SU-DHL-6 (cell line): ENCODE measurements around the gene NTN3.

Experiments used
- H2AFZ ChIP-seq: fragments of 200-600 bp; sonication (generic); 2 replicates; pipeline ENCODE4 v1.6.1; 2014; ENCODE audit warnings: low read depth, mild to moderate bottlenecking, moderate library complexity, mixed read lengths, antibody characterized with exemption, low read length; ENCODE audit not compliant: severe bottlenecking
- H3F3A ChIP-seq: fragments of 200-600 bp; shearing (Covaris generic); 2 replicates; pipeline ENCODE4 v1.6.0; 2016; ENCODE audit warnings: antibody characterized with exemption, mild to moderate bottlenecking; ENCODE audit not compliant: insufficient read depth
- H3K27ac ChIP-seq: fragments of 200-600 bp; sonication (generic); 2 replicates; pipeline ENCODE4 v1.5.1; 2016; ENCODE audit warnings: low read depth, mild to moderate bottlenecking, low read length, moderate library complexity, mixed read lengths
- H3K27me3 ChIP-seq: fragments of 200-600 bp; sonication (generic), shearing (Covaris generic); 2 replicates; pipeline ENCODE4 v1.6.0; 2014; ENCODE audit warnings: mild to moderate bottlenecking, low read length
- H3K36me3 ChIP-seq: fragments of 200-600 bp; sonication (generic); 2 replicates; pipeline ENCODE4 v1.6.1; 2014; ENCODE audit warnings: mild to moderate bottlenecking, low read length, mixed read lengths
- H3K4me2 ChIP-seq: fragments of 300-600, 200-600 bp; shearing (Covaris generic), sonication (generic); 2 replicates; pipeline ENCODE4 v1.6.0; 2014; ENCODE audit warnings: low read length, low read depth, mild to moderate bottlenecking; ENCODE audit not compliant: poor library complexity, severe bottlenecking
- H3K4me3 ChIP-seq: fragments of 200-600 bp; sonication (generic); 2 replicates; pipeline ENCODE4 v1.5.1; 2014; ENCODE audit warnings: antibody characterized with exemption, low read length, mild to moderate bottlenecking, mixed read lengths; ENCODE audit not compliant: insufficient read depth, poor library complexity, severe bottlenecking
- H3K79me2 ChIP-seq: fragments of 200-600 bp; sonication (generic); 2 replicates; pipeline ENCODE4 v1.6.1; 2014; ENCODE audit warnings: mild to moderate bottlenecking, low read length, moderate library complexity; ENCODE audit not compliant: insufficient read depth
- H3K9ac ChIP-seq: fragments of 200-600 bp; sonication (generic); 2 replicates; pipeline ENCODE4 v1.7.0; 2014; ENCODE audit warnings: mild to moderate bottlenecking, low read length
- H3K9me2 ChIP-seq: fragments of 200-600 bp; sonication (generic); replicated peaks from 2 replicates; pipeline ENCODE4 v1.6.1; 2014; ENCODE audit warnings: low read length; ENCODE audit not compliant: insufficient read depth
- H3K9me3 ChIP-seq: fragments of 200-600 bp; sonication (generic); 2 replicates; pipeline ENCODE4 v1.6.1; 2014; ENCODE audit warnings: low read length, mixed read lengths; ENCODE audit not compliant: insufficient read depth
- H4K20me1 ChIP-seq: fragments of 200-600 bp; sonication (generic); 2 replicates; pipeline ENCODE4 v1.6.1; 2014; ENCODE audit warnings: low read depth, mild to moderate bottlenecking, antibody characterized with exemption, low read length, moderate library complexity, mixed read lengths
- EZH2phosphoT487 ChIP-seq: fragments of 200-600 bp; sonication (generic), shearing (Covaris generic); conservative IDR thresholded peaks from 2 replicates; pipeline ENCODE4 v1.6.1; 2018; ENCODE audit warnings: mild to moderate bottlenecking, antibody characterized with exemption, low read length, moderate library complexity, mixed read lengths
- TF ChIP-seq, protein P1 (sequence below): fragments of 200-600 bp; sonication (generic); IDR thresholded peaks from one replicate; pipeline ENCODE4 v1.5.1; 2017; ENCODE audit warnings: antibody characterized with exemption, mild to moderate bottlenecking, low read length, moderate library complexity; ENCODE audit not compliant: insufficient read depth, poor library complexity, severe bottlenecking

The NTN3 gene

DNA sequence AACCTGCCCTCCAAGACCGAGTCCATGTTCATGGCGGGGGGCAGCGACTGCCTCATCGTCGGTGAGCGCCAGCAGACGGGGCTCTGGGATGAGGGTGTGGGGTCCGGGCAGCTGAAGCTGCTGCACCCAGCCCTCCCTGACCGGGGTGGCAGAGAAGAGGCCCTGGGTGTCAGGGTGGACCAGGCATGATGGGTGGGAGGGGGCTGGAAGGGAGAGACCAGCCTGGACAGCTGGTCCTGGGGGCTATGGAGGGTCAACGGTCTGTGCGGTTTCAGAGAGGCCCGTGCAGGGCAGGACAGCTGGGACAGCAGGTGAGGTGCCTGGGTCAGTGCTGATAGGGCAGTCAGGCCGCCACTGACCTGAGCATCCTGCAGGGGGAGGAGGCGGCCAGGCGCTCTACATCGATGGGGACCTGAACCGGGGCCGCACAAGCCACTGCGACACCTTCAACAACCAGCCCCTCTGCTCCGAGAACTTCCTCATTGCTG lies 29.4 kb downstream of the NTN3 start:
- TF ChIP-seq, protein P1, sequence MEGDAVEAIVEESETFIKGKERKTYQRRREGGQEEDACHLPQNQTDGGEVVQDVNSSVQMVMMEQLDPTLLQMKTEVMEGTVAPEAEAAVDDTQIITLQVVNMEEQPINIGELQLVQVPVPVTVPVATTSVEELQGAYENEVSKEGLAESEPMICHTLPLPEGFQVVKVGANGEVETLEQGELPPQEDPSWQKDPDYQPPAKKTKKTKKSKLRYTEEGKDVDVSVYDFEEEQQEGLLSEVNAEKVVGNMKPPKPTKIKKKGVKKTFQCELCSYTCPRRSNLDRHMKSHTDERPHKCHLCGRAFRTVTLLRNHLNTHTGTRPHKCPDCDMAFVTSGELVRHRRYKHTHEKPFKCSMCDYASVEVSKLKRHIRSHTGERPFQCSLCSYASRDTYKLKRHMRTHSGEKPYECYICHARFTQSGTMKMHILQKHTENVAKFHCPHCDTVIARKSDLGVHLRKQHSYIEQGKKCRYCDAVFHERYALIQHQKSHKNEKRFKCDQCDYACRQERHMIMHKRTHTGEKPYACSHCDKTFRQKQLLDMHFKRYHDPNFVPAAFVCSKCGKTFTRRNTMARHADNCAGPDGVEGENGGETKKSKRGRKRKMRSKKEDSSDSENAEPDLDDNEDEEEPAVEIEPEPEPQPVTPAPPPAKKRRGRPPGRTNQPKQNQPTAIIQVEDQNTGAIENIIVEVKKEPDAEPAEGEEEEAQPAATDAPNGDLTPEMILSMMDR = no peak
- TF ChIP-seq EZH2phosphoT487 = no peak
- H3K4me3 ChIP-seq = no peak overlapping the region
- H2AFZ ChIP-seq = no peak overlapping the region
- no peak overlapping the region for H3K9ac ChIP-seq
- H3K27me3 ChIP-seq = no peaks in the 10 kb centered on the region
- H3K79me2 ChIP-seq = no peaks in the 10 kb centered on the region
- H3K36me3 ChIP-seq = no peaks in the 10 kb centered on the region
- H3K27ac ChIP-seq = no peak overlapping the region
- H3K9me2 ChIP-seq = no peaks in the 10 kb centered on the region
- H3F3A ChIP-seq = peaks cover 2% of the 10 kb centered on the region; the same call in 1 of the 2 replicates
- no peak overlapping the region for H3K4me2 ChIP-seq
- H4K20me1 ChIP-seq = no peaks in the 10 kb centered on the region
- H3K9me3 ChIP-seq = no peaks in the 10 kb centered on the region

DNA sequence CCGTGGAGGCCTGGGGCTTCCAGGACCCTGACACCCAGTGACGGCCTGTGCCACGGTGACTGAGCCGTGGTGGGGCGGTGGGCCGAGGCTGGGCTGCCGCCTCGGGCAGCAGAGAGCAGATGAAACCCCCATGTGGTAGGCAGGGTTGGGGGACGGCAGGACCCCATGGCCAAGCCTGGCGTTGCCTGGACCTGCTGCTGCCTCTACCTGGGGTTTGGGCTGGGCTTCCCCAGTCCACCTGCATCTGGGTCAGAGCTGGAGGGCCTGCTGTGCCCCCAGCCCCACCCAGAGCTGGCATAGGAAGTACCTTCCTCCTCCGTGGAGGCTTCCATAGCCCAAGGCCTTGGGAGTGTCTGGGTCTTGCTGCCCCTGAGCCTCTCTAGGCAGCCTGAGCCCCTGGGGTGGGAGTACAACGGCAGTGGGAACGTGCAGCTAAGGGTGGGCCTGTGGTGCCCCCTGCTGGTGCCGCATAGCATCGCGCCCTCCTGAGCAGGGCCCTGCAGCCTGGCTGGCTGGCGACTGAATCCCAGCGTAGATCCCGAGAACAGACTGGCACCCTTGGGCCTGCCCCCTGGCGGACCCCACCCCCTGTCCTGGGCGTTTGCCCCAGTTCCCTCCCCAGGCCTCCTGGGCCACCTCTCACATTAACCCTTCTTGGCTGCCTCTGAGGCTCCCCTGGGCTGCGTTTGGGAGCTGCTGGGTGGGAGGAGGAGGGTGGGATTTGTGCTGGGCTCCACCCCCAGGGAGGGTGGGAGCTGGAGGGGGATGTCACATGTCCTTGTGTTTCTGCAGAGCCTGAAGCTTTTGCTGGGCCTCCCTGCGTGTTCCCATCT lies 30.0 kb downstream of the NTN3 start:
- Histone ChIP-seq H3K9ac (no peak overlapping the region), H3K36me3 (no peaks in the 10 kb centered on the region), H2AFZ (no peak overlapping the region), H3K9me2 (no peaks in the 10 kb centered on the region), H3K9me3 (no peaks in the 10 kb centered on the region), H3K27me3 (no peaks in the 10 kb centered on the region), H3K79me2 (no peaks in the 10 kb centered on the region), H3F3A (peaks cover 2% of the 10 kb centered on the region; the same call in 1 of the 2 replicates), H4K20me1 (no peaks in the 10 kb centered on the region), H3K4me2 (no peak overlapping the region), H3K4me3 (no peak overlapping the region), H3K27ac (no peak overlapping the region)
- no peak for TF ChIP-seq EZH2phosphoT487
- TF ChIP-seq, protein P1 = peak; percentile 87

DNA sequence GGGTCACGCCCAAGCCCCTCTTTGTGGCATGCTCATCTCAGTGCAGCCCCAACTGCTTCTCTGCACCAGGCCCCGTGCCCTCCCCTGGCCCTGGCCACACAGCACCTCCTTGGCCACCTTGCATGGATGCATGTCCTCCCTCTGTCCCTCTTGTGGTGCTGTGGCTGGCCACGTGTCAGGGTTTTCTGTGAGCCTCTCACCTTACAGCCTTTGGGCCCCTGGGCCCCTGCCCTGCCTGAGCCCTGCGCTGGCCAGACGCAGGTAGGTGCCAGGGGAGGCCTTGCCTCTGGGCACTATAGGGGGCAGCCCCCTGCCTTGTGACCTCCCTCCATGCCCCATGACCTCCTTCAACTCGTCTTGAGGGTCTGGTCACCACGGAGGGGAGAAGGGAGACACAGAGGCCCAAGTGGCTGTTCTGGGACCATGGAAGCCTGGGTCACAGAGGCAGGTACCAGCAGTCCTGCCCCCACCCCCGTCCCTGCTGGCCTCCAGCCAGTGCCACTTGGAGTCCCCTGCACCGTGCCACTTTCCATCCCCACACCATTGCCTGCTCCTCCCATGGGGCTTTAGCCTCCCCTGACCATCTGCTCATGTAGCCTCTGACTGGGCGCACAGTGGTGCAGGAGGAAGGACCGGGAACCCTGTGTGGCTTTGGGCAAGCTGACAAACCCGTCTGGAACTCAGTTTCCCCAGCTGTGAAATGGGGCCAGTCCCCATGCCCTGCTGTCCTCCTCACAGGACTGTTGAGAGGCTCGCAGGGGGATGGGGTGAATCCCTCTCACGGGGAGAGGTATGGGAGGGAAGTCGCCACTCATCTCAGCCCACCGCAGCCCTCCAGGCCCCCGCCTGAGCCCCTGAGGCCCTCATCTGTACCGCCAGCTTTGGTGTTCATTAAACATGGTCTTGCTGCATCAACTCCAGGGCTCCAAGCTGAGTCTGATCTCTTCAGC lies 31.1 kb downstream of the NTN3 start:
- Histone ChIP-seq H3K9ac (no peak overlapping the region), H3K27ac (no peak overlapping the region), H3K36me3 (no peaks in the 10 kb centered on the region), H3K4me3 (no peak overlapping the region), H3K27me3 (no peaks in the 10 kb centered on the region), H3K79me2 (no peaks in the 10 kb centered on the region), H3K9me2 (no peaks in the 10 kb centered on the region), H2AFZ (no peak overlapping the region), H4K20me1 (no peaks in the 10 kb centered on the region), H3K4me2 (no peak overlapping the region), H3F3A (peaks cover 2% of the 10 kb centered on the region; the same call in 1 of the 2 replicates), H3K9me3 (no peaks in the 10 kb centered on the region)
- TF ChIP-seq, protein P1 = no peak
- no peak for TF ChIP-seq EZH2phosphoT487
